ES-I3 (cell line): Measurements from ENCODE around the gene GJC2.

Experiments
- H3K36me3 ChIP-seq: 2 replicates; pipeline ENCODE4 v1.6.1; 2013; ENCODE audit warnings: mild to moderate bottlenecking, low read length, control low read depth, moderate library complexity; ENCODE audit not compliant: insufficient read depth
- H3K4me1 ChIP-seq: 2 replicates; pipeline ENCODE4 v1.6.1; 2013; ENCODE audit warnings: mild to moderate bottlenecking, control low read depth, low read length; ENCODE audit not compliant: insufficient read depth
- H3K9ac ChIP-seq: 2 replicates; pipeline ENCODE4 v1.6.1; 2013; ENCODE audit warnings: low read depth, mild to moderate bottlenecking, low read length, moderate library complexity
- H3K9me3 ChIP-seq: 2 replicates; pipeline ENCODE4 v1.6.1; 2013; ENCODE audit warnings: mild to moderate bottlenecking, low read length, moderate library complexity; ENCODE audit not compliant: control insufficient read depth, insufficient read depth

Gene GJC2

GRCh38 chr1:228207381-228207810, 57.7 kb downstream of the GJC2 start:
- Histone ChIP-seq H3K4me1 (no peaks in the 10 kb centered on the region; the same call in 1 of the 2 replicates), H3K9ac (no peak overlapping the region), H3K36me3 (no peaks in the 10 kb centered on the region), H3K9me3 (no peaks in the 10 kb centered on the region)

- no peaks in the 10 kb centered on the region for H3K36me3 ChIP-seq
- no peaks in the 10 kb centered on the region for H3K9me3 ChIP-seq
- no peak within 1 kb of the TSS for H3K9ac ChIP-seq
- no peaks in the 10 kb centered on the region; the same call in 1 of the 2 replicates for H3K4me1 ChIP-seq
Observed at GRCh38 chr1:228207851-228208821, 58.4 kb downstream of the GJC2 start, which contains the start of gene OBSCN. TSS of gene OBSCN (plus strand) at chr1:228208044. CDS start at chr1:228211784, 3,740 bp downstream.

GRCh38 chr1:228208831-228209551, 59.3 kb downstream of the GJC2 start:
- Histone ChIP-seq H3K36me3 (no peaks in the 10 kb centered on the region), H3K9me3 (no peaks in the 10 kb centered on the region), H3K4me1 (no peaks in the 10 kb centered on the region; the same call in 1 of the 2 replicates), H3K9ac (no peak overlapping the region)
